ENCODE measurements around the gene RNPC3.

DNA sequence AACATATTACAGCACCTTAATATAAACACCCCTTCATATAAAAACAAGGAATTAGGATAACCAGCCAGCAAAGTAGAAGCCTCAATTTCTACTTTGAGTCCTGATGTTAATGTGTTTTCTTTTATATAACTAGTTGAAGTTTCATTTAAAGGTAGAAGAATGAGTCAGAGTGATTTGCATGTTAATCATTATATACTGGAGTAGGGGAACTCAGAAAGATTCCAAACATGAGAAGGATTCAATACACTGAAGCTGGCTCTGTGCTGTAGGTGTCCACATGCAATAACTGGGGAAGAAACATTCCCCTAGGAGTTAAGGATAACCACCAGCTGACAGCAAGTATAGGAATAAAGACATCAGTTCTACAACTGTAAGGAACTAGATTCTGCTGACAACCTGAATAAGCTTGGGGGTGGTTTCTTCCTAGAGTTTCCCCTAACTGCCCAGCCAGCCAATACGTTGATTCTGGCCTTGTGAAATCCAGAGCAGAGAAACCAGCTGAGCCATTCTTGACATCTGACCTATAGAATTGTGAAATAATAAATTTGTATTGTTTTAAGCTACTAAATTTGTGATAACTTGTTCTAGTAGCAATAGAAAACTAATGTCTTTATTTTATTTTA, 33.4 kb upstream of the RNPC3 start:
- no peak for TF ChIP-seq EP300 (IDR thresholded peaks at IDR 0.05)
- TF ChIP-seq, protein P1, sequence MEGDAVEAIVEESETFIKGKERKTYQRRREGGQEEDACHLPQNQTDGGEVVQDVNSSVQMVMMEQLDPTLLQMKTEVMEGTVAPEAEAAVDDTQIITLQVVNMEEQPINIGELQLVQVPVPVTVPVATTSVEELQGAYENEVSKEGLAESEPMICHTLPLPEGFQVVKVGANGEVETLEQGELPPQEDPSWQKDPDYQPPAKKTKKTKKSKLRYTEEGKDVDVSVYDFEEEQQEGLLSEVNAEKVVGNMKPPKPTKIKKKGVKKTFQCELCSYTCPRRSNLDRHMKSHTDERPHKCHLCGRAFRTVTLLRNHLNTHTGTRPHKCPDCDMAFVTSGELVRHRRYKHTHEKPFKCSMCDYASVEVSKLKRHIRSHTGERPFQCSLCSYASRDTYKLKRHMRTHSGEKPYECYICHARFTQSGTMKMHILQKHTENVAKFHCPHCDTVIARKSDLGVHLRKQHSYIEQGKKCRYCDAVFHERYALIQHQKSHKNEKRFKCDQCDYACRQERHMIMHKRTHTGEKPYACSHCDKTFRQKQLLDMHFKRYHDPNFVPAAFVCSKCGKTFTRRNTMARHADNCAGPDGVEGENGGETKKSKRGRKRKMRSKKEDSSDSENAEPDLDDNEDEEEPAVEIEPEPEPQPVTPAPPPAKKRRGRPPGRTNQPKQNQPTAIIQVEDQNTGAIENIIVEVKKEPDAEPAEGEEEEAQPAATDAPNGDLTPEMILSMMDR (IDR thresholded peaks at IDR 0.05) = no peak
